Mucosa of gallbladder (tissue), 1 donor: Measurements from ENCODE around the gene VSTM2L. TPM values are rescaled to one million over a fixed set of nuclear protein-coding genes. Genes with fewer than 3 reads are reported as not detected.

Experiments
- DNase-seq: peaks from one replicate; pipeline ENCODE4 v3.0.0-alpha.2; 2020; ENCODE audit warnings: low spot score
- total RNA-seq: library from RNA; stranded (reverse); gene quantifications from one replicate; pipeline ENCODE4 v1.2.1, GENCODE V29; 2021
- donor health status: DM: no; HTN: no; CAD: no.

VSTM2L gene
- total RNA-seq, 1 donor from 2014 or later, result 95.0 TPM

DNA sequence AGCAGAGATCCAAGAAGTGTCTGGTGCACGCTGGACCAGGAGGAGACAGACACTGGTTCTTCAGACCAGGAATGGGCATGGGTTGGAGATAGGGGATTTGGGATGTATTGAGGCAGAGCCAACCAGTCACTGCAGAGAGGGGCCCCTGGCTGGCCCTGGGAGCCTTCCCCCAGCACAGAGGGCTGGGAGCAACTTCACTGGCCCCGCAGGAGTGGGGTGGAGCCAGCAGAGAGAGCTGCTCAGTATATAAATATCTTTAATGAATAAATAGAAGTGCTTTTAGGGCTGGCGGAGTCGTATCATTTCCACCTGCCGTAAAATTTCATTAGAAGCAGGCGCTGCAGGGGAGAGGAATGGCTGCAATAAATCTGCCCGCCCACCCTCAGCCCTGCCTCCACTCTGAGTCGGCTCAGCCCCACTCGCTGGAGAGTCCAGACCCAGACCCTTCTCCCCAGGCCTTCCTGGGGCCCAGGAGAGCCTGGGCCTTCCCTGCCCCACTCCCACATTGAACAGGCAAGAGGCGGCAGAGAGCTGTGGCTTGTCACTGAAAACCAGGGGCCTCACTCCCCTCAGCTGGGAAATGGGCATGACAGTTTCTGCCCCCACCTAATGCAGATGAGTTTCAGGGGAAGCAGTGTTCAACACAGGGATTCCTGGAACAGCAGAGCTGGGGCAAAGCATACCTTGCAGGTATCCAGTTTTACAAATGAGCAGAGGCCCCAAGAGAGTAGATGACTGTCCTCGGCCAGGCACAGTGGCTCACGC, 23.9 kb upstream of the VSTM2L start:
- DNase-seq, result no peak

DNA sequence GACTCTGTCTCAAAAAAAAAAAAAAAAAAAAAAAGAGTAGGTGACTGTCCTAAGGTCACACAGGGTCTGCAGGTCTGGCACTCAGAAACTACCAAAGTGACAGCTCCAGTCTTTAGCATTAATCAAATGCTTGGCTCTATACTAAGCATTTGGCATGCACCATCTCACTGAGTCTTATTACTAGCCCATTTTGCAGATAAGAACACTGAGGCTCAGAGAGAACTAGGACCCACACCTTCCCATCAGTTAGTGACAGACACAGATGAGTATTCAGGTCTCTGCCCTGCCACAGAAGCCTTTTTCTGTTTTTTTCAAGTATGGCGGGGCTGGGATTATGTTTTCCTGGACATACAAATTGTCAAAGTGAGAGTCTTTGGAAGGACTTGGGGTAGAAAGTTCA, 23.1 kb upstream of the VSTM2L start:
- no peak for DNase-seq

- DNase-seq, result no peak
Measured at GRCh38 chr20:37880726-37881591, 22.0 kb upstream of the VSTM2L start.

- DNase-seq, result no peak
Measured at GRCh38 chr20:37881601-37882343, 21.2 kb upstream of the VSTM2L start.

DNA sequence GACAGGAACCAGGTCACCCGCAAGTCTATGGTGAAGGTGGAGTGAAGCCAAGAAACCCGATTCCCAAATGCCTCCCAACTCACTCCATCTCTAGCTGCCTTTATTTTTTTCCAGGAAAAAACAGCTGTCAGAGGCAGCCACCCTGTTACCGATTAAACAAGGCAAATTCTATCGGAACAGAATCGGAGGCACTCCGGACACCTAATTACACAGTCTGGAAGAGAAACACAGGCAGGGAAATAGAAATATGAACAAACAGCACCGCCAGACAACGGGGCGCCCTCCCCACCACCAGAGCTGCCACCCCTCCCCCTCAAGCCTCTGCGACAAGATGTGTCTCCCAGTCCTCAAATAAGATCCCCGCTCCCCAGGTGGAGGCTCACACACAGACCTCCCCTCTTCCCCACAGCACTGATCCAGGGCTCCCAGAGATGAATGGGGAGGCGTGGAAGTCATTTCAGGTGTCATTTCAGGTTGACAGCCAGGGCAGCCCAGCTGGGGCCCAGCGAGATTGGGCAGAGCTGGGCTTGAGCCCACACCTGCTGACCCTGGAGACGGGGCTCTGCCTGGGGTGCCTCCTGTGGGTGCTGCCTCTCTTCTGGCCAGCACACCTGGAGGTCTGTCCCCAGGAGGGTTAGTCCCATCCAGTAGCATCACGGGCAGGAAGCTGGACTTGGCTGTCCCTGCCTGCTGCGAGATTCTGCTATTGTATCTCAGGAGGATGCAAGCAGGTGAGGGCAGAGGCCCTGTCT, 19.8 kb upstream of the VSTM2L start:
- no peak for DNase-seq

GRCh38 chr20:37885042-37885441, 17.9 kb upstream of the VSTM2L start:
- DNase-seq, result no peak

DNA sequence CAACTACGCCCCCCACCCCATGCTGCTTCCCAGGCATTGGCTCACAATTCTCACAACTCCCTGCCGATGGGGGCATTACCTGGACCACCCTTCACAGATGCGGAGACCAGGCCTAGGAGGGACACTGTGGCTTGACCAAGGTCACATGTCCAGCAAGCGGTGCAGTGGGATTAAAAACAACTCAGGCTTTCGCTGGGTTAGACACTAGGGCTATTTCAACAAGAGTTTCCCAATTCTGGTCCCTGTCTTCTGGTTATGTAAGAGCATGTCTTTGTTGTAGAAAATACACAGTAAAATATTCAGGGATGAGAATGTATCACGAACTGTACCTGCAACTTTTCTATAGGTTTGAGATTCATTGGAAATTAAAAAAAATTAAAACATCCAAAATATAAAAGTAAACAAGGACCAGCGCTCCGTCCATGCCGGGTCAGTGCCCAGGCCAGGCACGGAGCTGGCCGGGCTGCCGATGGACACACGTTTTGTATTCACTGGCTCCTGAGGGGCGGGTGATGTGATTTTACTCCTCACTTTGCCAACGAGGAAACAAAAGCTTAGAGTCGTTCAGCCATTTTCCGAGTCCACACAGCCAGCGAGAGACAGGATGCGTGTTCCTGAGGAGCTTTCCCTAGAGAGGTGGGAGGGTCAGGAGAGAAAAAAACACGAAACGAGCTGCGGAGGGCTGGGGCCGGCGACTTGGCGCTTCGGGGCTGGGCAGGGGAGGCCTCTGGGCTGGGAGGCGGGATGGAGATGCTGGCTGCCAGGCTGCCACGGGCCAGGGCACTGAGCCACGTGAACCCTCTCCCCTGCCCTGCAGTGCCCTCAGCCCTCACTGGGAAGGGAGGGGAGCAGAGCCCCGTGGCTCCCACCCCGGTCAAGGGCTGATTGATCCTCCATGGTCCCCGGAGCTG, 17.1 kb upstream of the VSTM2L start:
- no peak for DNase-seq

GRCh38 chr20:37886851-37887297, 16.1 kb upstream of the VSTM2L start:
- DNase-seq, result no peak

DNA sequence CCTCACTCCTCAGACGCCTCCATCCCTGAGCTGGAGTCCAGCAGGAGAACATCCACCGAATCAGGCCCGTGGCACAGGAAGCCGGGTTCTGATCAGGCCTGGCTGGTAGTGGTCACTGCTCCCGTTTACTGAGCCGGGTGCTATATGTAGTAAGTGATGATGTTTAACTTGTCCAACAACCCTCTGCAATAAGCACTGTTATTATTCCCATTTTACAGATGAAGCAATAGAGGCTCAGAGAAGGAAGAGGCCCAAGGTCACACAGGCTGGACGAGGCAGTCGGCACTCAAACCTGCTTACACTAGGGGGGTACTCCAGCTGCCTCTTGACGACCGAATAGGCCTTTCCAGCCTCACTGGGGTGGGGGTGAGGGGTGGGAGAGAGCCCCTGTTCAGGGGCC, 14.3 kb upstream of the VSTM2L start:
- no peak for DNase-seq

DNA sequence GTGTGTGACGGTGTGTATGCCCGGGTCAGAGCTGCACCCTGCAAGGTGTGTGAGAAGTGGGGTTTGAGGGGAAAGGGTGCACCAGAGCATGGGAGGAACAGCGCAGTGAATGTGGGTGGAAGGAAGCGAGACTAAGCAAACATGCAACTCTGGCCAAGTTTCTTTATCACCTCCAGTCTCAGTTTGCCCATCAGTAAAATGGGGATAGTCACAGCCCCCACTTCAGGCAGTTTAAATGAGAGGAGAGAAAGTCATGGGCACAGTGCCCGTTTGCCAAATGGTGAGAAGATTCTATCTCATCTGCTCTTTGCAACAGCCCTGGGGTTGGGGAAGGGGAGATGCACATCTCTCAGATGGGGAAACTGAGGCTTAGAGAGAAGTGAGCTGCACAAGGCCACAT, 12.8 kb upstream of the VSTM2L start:
- DNase-seq, result no peak

DNA sequence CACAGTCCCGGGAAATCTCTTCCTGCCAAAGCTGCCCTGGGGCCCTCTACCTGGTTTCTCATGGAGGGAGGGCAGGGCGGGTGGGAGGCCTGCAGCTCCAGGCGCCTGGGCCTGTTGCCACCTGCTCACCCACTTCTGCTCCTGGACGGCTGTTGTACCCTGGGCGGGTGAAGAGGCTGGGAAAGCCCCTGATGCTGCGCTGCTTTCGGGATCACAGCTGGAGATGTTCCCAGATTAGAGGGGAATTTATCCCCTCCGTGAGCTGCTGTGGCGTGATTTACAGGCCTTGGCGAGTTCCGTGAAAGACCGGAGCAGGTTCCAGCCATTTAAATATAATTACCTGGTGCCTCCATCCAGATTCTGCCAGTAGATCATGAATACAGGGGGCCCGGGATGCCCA, 12.3 kb upstream of the VSTM2L start:
- DNase-seq, result no peak

GRCh38 chr20:37892001-37892400, 10.9 kb upstream of the VSTM2L start:
- DNase-seq, result no peak

DNA sequence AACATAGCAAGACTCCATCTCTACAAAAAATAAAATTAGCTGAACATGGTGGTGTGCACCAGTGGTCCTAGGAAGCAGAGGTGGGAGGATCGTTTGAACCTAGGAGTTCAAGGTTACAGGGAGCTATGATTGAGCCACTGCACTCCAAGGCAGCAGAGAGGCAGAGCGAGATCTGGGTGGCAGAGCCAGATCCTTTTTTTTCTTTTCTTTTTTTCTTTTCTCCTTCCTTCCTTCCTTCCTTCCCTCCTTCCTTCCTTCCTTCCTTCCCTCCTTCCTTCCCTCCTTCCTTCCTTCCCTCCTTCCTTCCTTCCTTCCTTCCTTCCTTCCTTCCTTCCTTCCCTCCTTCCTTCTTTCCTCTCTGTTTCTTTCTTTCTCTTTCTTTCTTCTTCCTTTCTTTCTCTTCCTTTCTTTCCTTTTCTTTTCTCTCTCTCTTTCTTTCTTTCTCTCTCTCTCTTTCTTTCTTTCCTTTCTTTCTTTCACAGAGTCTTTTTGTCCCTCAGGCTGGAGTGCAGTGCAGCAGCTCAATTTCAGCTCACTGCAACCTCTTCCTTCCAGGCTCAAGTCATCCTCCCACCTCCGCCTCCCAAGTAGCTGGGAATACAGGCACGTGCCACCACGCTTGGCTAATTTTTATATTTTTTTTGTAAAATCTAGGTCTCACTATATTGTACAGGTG, 9.2 kb upstream of the VSTM2L start:
- DNase-seq, result no peak

- DNase-seq, result no peak
Measured at GRCh38 chr20:37894454-37894853, 8.5 kb upstream of the VSTM2L start.

- DNase-seq, result no peak
Measured at GRCh38 chr20:37895166-37895565, 7.8 kb upstream of the VSTM2L start.

GRCh38 chr20:37896932-37897548, 5.9 kb upstream of the VSTM2L start:
- DNase-seq, result no peak

DNA sequence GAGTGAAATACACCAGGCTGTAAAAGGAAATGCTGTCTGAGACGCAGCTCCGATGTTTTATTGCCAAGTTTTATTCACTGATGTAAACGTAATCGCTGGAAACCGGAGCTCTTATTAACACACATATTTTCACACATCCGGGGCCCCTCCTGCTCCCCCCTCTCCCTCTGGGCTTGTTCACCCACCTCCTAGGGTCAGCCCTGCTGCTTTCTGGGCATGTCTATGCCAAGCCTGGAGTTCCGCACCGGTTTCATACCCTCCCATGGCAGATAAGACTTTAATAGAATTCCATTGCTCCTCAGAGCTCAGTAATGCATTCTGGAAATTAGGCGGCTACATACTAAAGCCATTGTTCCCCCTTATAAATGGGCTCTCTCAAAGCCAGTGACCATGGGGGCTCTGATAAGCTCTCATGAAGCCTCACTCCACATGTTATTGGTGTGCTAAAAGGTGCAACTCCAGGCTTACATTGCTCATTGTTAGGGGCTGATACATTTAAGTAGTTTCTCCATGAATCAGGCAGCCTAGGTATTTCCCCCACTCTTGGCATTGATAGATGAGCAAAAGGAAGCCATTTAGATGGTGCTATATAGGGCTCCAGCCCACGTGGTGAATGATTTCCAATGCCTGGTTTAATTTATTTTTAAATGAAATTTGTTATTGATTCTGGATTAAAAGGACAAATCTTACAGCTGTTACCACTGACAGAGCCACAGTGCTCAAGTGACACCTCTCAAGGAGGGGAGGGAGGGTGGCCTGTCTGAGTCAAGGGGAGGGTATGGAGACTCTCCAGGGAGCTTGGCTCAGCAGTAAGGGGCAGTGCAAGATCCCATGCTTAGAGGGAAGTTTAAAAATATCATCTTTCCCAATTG, 4.5 kb upstream of the VSTM2L start:
- DNase-seq, result no peak
